Measurements from ENCODE around the gene PIM3. TPM values are rescaled to one million over a fixed set of nuclear protein-coding genes. Genes with fewer than 3 reads are reported as not detected.

The PIM3 gene
- total RNA-seq, 4 donors from 2014 or later: 66.2 to 142 (median 105) TPM

DNA sequence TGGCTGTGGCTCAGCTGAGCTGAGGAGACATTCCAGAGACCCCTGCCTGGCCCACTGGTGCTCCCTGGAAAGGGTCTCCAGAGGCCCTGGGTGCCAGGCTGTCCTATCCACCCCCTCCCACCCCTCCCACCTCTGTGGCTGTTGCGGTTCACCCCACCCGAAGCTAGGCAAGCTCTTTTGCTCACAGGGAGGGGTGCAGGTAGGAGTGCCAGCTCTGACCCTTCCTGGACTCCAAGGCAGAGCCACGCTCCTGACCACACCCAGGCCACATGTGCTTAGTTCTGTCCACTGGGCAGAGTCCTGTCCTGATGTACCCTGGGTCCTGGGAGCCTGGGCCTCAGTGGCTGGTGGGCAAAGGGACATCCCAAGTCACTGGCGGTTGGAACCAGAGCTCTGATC, 35.5 kb downstream of the PIM3 start:
- no peaks in the 10 kb centered on the region for H3K27me3 ChIP-seq
- H3K4me3 ChIP-seq: no peak overlapping the region
- TF ChIP-seq, protein P1, sequence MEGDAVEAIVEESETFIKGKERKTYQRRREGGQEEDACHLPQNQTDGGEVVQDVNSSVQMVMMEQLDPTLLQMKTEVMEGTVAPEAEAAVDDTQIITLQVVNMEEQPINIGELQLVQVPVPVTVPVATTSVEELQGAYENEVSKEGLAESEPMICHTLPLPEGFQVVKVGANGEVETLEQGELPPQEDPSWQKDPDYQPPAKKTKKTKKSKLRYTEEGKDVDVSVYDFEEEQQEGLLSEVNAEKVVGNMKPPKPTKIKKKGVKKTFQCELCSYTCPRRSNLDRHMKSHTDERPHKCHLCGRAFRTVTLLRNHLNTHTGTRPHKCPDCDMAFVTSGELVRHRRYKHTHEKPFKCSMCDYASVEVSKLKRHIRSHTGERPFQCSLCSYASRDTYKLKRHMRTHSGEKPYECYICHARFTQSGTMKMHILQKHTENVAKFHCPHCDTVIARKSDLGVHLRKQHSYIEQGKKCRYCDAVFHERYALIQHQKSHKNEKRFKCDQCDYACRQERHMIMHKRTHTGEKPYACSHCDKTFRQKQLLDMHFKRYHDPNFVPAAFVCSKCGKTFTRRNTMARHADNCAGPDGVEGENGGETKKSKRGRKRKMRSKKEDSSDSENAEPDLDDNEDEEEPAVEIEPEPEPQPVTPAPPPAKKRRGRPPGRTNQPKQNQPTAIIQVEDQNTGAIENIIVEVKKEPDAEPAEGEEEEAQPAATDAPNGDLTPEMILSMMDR (IDR thresholded peaks at IDR 0.05): no peak
- peak in 1 of 2 donors; percentile 51 for TF ChIP-seq POLR2A (IDR thresholded peaks at IDR 0.05)
- peak in 2 of 3 donors; percentile 82 to 85 for DNase-seq
- no peaks in the 10 kb centered on the region for H3K36me3 ChIP-seq
- H3K4me1 ChIP-seq: peaks cover 0 to 30% (median 8%) of the 10 kb centered on the region in 4 donors
- H3K9me3 ChIP-seq: peaks cover 0 to 6% (median 0%) of the 10 kb centered on the region in 4 donors
- H3K27ac ChIP-seq: peak overlapping the region in 3 of 4 donors; percentile 59 to 90 (median 84)

DNA sequence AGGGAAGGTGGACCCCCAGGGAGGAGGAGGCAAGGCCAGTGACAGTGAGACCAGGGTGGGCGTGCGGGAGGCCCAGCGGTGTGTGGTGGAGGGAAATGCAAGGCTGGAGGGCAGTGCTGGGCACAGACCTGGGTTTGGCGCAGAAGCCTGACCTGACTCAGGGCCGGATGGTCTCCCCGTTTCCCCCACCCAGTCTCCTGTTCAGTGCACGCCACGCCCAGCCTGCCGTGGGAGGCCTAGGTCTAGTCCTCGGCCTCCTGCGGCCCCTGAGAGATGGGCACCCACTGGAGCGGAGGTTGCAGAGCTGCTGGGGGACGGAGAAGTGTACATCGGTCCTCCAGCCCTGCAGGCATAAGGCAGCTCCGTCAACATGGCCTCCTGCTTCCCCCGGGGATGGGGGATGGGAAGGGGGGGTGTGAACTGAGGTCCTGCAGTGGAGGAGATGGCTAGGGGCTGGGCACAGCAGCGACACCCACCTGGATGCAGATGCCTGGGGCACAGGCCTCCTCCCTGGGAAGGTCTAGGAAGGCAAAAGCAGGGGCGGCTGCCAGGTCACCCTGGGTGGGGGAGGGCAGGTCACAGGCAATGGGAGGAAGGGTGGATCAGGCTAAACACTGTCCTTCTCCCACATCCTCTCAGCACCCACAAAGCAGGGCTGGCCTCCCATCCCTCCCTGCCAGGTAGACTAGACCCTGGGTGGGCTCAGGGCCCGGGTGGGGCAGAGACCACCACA, 36.1 kb downstream of the PIM3 start:
- H3K27ac ChIP-seq: peak overlapping the region in 3 of 4 donors; percentile 59 to 90 (median 84)
- H3K36me3 ChIP-seq: no peaks in the 10 kb centered on the region
- no peak for DNase-seq

DNA sequence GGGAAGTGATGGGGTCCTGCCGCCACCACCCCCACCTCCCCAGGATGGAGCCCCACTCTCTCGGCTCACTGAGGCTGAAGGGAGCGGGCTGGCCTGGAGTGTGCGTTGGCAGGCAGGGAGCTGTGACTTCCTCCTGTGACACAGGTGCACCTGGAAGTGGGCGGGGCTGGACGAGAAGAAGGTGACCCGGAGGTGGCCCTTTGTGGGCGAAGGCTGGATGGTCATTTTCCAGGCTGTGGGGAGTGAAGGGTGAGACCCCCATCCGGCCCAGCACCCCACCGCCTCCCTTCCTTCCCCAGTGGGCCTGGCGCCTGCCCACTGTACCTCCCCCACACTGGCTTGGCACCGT, 36.7 kb downstream of the PIM3 start:
- Histone ChIP-seq H3K4me1 (peaks cover 0 to 30% (median 8%) of the 10 kb centered on the region in 4 donors), H3K4me3 (peak overlapping the region in 2 of 4 donors; percentile 23 to 24), H3K36me3 (no peaks in the 10 kb centered on the region), H3K9me3 (no peaks in the 10 kb centered on the region), H3K27ac (peak overlapping the region in 3 of 4 donors; percentile 59 to 90 (median 84)), H3K27me3 (no peaks in the 10 kb centered on the region)
- DNase-seq: peak in 2 of 3 donors; percentile 86 to 87
- TF ChIP-seq POLR2A (IDR thresholded peaks at IDR 0.05): peak; percentile 20 to 78
- TF ChIP-seq, protein P1 (IDR thresholded peaks at IDR 0.05): no peak

More for the DNA sequence above, 36.1 kb downstream of the PIM3 start:
- Histone ChIP-seq H3K4me3 (peak overlapping the region in 2 of 4 donors; percentile 23 to 24), H3K27me3 (no peaks in the 10 kb centered on the region), H3K9me3 (peaks cover 0 to under 1% (median 0%) of the 10 kb centered on the region in 4 donors), H3K4me1 (peaks cover 0 to 30% (median 8%) of the 10 kb centered on the region in 4 donors)
- TF ChIP-seq, protein P1 (IDR thresholded peaks at IDR 0.05): no peak
- no peak for TF ChIP-seq POLR2A (IDR thresholded peaks at IDR 0.05)

DNA sequence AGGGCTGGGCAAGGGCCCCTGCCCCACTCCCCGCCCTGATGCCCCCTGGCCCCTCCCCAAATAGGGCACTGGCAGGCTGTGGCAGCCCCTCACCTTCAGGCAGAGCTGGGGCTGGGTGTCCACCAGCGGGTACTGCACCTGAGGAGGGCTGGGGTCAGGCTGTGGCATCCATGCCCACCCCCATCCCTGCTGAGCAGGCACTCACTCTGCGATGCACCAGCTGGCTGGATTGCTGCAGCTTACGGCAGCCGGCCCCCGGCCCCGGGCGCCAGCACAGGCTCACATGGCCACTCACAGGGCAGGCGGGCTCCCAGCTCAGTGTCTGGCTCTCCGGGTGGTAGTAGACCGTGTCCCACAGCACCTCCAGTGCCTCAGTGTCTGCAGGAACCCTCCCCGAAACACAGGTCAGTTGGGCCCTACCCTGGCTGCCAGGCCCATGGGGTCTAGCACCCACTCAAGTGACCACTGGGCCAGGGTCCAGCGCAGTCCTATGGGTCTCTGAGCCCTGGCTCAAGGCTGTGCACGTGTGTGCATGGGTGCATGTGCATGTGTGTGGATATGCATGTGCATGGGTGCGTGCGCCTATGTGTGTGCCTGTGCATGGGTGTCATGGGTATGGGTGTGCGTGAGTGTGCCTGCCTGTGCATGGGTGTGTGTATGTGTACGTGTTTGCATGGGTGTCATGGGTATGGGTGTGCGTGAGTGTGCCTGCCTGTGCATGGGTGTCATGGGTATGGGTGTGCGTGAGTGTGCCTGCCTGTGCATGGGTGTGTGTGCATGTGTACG, 37.6 kb downstream of the PIM3 start:
- peaks cover 0 to 28% (median 8%) of the 10 kb centered on the region in 4 donors for H3K4me1 ChIP-seq
- no peaks in the 10 kb centered on the region for H3K9me3 ChIP-seq
- no peak overlapping the region for H3K4me3 ChIP-seq
- no peak for TF ChIP-seq POLR2A (IDR thresholded peaks at IDR 0.05)
- TF ChIP-seq, protein P1 (IDR thresholded peaks at IDR 0.05): no peak
- H3K27ac ChIP-seq: peak overlapping the region in 1 of 4 donors; percentile 90
- H3K27me3 ChIP-seq: no peaks in the 10 kb centered on the region
- peak in 1 of 3 donors; percentile 44 for DNase-seq
- H3K36me3 ChIP-seq: no peaks in the 10 kb centered on the region

DNA sequence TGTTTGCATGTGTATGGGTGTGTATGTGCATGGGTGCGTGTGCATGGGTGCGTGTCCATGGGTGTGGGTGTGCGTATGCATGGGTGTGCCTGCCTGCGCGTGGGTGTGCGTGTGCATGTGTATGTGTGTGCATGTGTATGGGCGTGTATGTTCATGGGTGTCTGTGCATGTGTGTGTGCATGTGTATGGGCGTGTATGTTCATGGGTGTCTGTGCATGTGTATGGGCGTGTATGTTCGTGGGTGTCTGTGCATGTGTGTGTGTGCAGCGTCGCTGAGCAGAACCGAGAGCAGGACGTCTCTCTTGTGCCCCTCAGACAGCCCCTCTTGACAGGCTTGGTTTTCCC, 38.1 kb downstream of the PIM3 start:
- Histone ChIP-seq H3K27ac (no peak overlapping the region), H3K36me3 (no peaks in the 10 kb centered on the region), H3K4me1 (peaks cover 0 to 23% (median 5%) of the 10 kb centered on the region in 4 donors), H3K4me3 (no peak overlapping the region), H3K9me3 (no peaks in the 10 kb centered on the region), H3K27me3 (no peaks in the 10 kb centered on the region)
- TF ChIP-seq, protein P1 (IDR thresholded peaks at IDR 0.05): no peak
- no peak for TF ChIP-seq POLR2A (IDR thresholded peaks at IDR 0.05)
- no peak for DNase-seq

Data from Peyer's patch (tissue), 4 donors.